ENCODE data around the gene SMC1A.

SMC1A gene

GRCh38 chrX:53324803-53325202, 97.7 kb downstream of the SMC1A start:
- no peak for DNase-seq (ENCODE audit: low read depth)
- TF ChIP-seq CTCF (conservative IDR thresholded peaks at IDR 0.05; ENCODE audit: low read depth, low read length), result no peak
- H3K4me3 ChIP-seq (ENCODE audit: low read depth, low read length), result no peak overlapping the region
